HCT116 (cell line): ENCODE data around the gene KRTAP5-5. TPM values are rescaled to one million over a fixed set of nuclear protein-coding genes. Genes with fewer than 3 reads are reported as not detected.

Source experiments
- ATAC-seq: fragments of 200-7000 bp; cut with Tn5 transposase; 2 replicates; pipeline ENCODE4 v1.9.1; 2020; ENCODE audit warnings: mild to moderate bottlenecking, moderate library complexity
- BruUV-seq: library from RNA; stranded (reverse); fragments of 400-500 nt; replicated peaks from 2 replicates; lab custom pipeline; 2021; lab: Mats Ljungman, UMichigan
- CTCF ChIA-PET: fragments of 300-600 bp; sonication (Branson Sonifier 250); formaldehyde crosslinking; loops from one replicate; lab custom pipeline; 2021; ENCODE audit warnings: antibody characterized with exemption; lab: Charles Lee
- POLR2A ChIA-PET: fragments of 300-600, 350-600 bp; sonication (Branson Sonifier 250); formaldehyde crosslinking; loops from one replicate; lab custom pipeline; 2021; ENCODE audit warnings: antibody characterized with exemption; lab: Charles Lee
- RAD21 ChIA-PET, 2 experiments: fragments of 300-600 bp; sonication (Branson Sonifier 250); formaldehyde crosslinking; loops; one replicate each; lab custom pipeline; 2023; ENCODE audit warnings: low total read pairs in 2 of 2; ENCODE audit not compliant: uncharacterized antibody in 2 of 2, unreplicated experiment in 2 of 2, low non-redundant PET in 1 of 2; lab: Charles Lee
- DNase-seq: peaks from one replicate; pipeline ENCODE4 v3.0.0-alpha.2; 2010; ENCODE audit warnings: low read depth, low spot score
- H2AFZ ChIP-seq: fragments of 200-600 bp; shearing (Covaris generic), sonication (generic); 2 replicates; pipeline ENCODE4 v1.6.1; 2017; ENCODE audit warnings: low read depth, mixed run types, mixed read lengths, antibody characterized with exemption, low read length; ENCODE audit not compliant: poor library complexity, severe bottlenecking
- H3K27ac ChIP-seq: 2 replicates; pipeline ENCODE4 v1.5.1; 2012; ENCODE audit warnings: low read depth, low read length
- H3K27me3 ChIP-seq: fragments of 200-600 bp; sonication (generic); 2 replicates; pipeline ENCODE4 v1.6.1; 2016; ENCODE audit warnings: mixed run types, low read length, mixed read lengths; ENCODE audit not compliant: insufficient read depth
- H3K36me3 ChIP-seq, 2 experiments: fragments of 200-500 bp in 1 of 2; fragments of 200-600 bp in 1 of 2; sonication (Bioruptor generic) in 1 of 2; sonication (generic) in 1 of 2; 2 replicates each; pipeline versions ENCODE4 v1.5.1 to v1.6.1; 2014 to 2016; ENCODE audit warnings: low read length in 2 of 2, inconsistent platforms in 1 of 2, mixed read lengths in 1 of 2, mixed run types in 1 of 2; ENCODE audit not compliant: insufficient read depth in 2 of 2, control insufficient read depth in 1 of 2
- H3K4me1 ChIP-seq, 2 experiments: fragments of 200-600 bp in 1 of 2; sonication (generic) in 1 of 2; 2 replicates each; pipeline versions ENCODE4 v1.5.1 to v1.6.1; 2012 to 2017; ENCODE audit warnings: low read length in 2 of 2, inconsistent platforms in 1 of 2, mild to moderate bottlenecking in 1 of 2, mixed read lengths in 1 of 2, mixed run types in 1 of 2, moderate library complexity in 1 of 2; ENCODE audit not compliant: insufficient read depth in 2 of 2, control insufficient read depth in 1 of 2
- H3K4me2 ChIP-seq: fragments of 200-600 bp; sonication (generic); 2 replicates; pipeline ENCODE4 v1.6.1; 2017; ENCODE audit warnings: mixed run types, low read length, mixed read lengths
- H3K4me3 ChIP-seq, 2 experiments: fragments of 200-600 bp in 1 of 2; sonication (generic) in 1 of 2; replicated peaks in 1 of 2; 2 replicates each; pipeline ENCODE4 v1.5.1; 2011 to 2016; ENCODE audit warnings: low read length in 2 of 2, control low read depth in 1 of 2, low read depth in 1 of 2, mild to moderate bottlenecking in 1 of 2, mixed read lengths in 1 of 2, mixed run types in 1 of 2
- H3K79me2 ChIP-seq: fragments of 200-600 bp; sonication (generic); 2 replicates; pipeline ENCODE4 v1.6.1; 2017; ENCODE audit warnings: mild to moderate bottlenecking, mixed run types, low read length, moderate library complexity, mixed read lengths; ENCODE audit not compliant: insufficient read depth
- H3K9ac ChIP-seq: fragments of 200-600 bp; sonication (generic); 2 replicates; pipeline ENCODE4 v1.6.1; 2016; ENCODE audit warnings: low read length, mixed read lengths
- H3K9me2 ChIP-seq: fragments of 200-600 bp; sonication (generic), shearing (Covaris generic); 2 replicates; pipeline ENCODE4 v1.6.1; 2017; ENCODE audit warnings: mixed run types, mild to moderate bottlenecking, moderate library complexity; ENCODE audit not compliant: insufficient read depth
- H3K9me3 ChIP-seq, 2 experiments: fragments of 200-500 bp in 1 of 2; fragments of 200-600 bp in 1 of 2; sonication (Bioruptor generic) in 1 of 2; sonication (generic) in 1 of 2; 2 replicates each; pipeline ENCODE4 v1.6.1; 2014 to 2017; ENCODE audit warnings: low read length in 2 of 2, mixed read lengths in 2 of 2, inconsistent platforms in 1 of 2, low read depth in 1 of 2, mild to moderate bottlenecking in 1 of 2, mixed run types in 1 of 2, moderate library complexity in 1 of 2; ENCODE audit not compliant: control insufficient read depth in 1 of 2, insufficient read depth in 1 of 2
- H4K20me1 ChIP-seq: fragments of 200-600 bp; sonication (generic), shearing (Covaris generic); 2 replicates; pipeline ENCODE4 v1.6.1; 2017; ENCODE audit warnings: mixed run types, mild to moderate bottlenecking, moderate library complexity; ENCODE audit not compliant: insufficient read depth
- ATF3 ChIP-seq: IDR thresholded peaks from 2 replicates; pipeline ENCODE4 v1.6.1; 2012
- CEBPB ChIP-seq: IDR thresholded peaks from 2 replicates; pipeline ENCODE4 v1.6.1; 2012; ENCODE audit warnings: low read depth
- CTCF ChIP-seq, 3 experiments: fragments of 200-600 bp in 1 of 3; sonication (generic) in 1 of 3; IDR thresholded peaks in 2 of 3; conservative IDR thresholded peaks in 1 of 3; 2 replicates each; pipeline ENCODE4 v1.5.1; 2012 to 2017; ENCODE audit warnings: low read depth in 2 of 3, low read length in 2 of 3, antibody characterized with exemption in 1 of 3, borderline replicate concordance in 1 of 3, control low read depth in 1 of 3, mild to moderate bottlenecking in 1 of 3, mixed read lengths in 1 of 3, mixed run types in 1 of 3, moderate library complexity in 1 of 3; ENCODE audit not compliant: insufficient read depth in 1 of 3
- ELF1 ChIP-seq: IDR thresholded peaks from 2 replicates; pipeline ENCODE4 v1.6.1; 2012; ENCODE audit warnings: low read depth, borderline replicate concordance
- FOSL1 ChIP-seq: IDR thresholded peaks from 2 replicates; pipeline ENCODE4 v1.6.1; 2012; ENCODE audit warnings: low read depth
- MAX ChIP-seq: IDR thresholded peaks from 2 replicates; pipeline ENCODE4 v1.6.1; 2012
- POLR2AphosphoS5 ChIP-seq: IDR thresholded peaks from 2 replicates; pipeline ENCODE4 v1.6.1; 2011; ENCODE audit warnings: mild to moderate bottlenecking, low read depth, low read length, moderate library complexity
- RAD21 ChIP-seq: IDR thresholded peaks from 2 replicates; pipeline ENCODE4 v1.6.1; 2012; ENCODE audit warnings: low read depth, mild to moderate bottlenecking
- REST ChIP-seq: IDR thresholded peaks from 2 replicates; pipeline ENCODE4 v1.6.1; 2012; ENCODE audit warnings: low read depth
- ZBTB33 ChIP-seq: IDR thresholded peaks from 2 replicates; pipeline ENCODE4 v1.6.1; 2011; ENCODE audit warnings: mild to moderate bottlenecking, low read length, moderate library complexity; ENCODE audit not compliant: insufficient replicate concordance; ENCODE audit errors: extremely low read depth
- ZFX ChIP-seq: fragments of 450-650 bp; IDR thresholded peaks from 2 replicates; pipeline ENCODE4 v1.6.1; 2017
- ZNF274 ChIP-seq: fragments of 200-500 bp; sonication (Bioruptor generic); IDR thresholded peaks from 2 replicates; pipeline ENCODE4 v1.6.1; 2014; ENCODE audit warnings: mild to moderate bottlenecking, low read depth, low read length, inconsistent platforms
- intact Hi-C: fragments of 100-400 bp; cut with micrococcal nuclease; formaldehyde crosslinking; loops from 2 replicates; pipeline ENCODE4 v1.10.0; 2022
- total RNA-seq: library from RNA; stranded (reverse); gene quantifications from one replicate; pipeline ENCODE4 v1.2.1, GENCODE V29; 2021; ENCODE audit not compliant: unreplicated experiment

KRTAP5-5 gene
- total RNA-seq, 1 experiment from 2014 or later, result not detected

- no TSS peak for BruUV-seq
Measured at GRCh38 chr11:1636291-1636950, 6.8 kb downstream of the KRTAP5-5 start.

More at GRCh38 chr11:1636291-1636950, 6.8 kb downstream of the KRTAP5-5 start:
- ATAC-seq (no peak), DNase-seq (no peak)
- peaks cover 3% of the 10 kb centered on the region; the same call in 1 of the 2 replicates for H3K27me3 ChIP-seq
- no peaks in the 10 kb centered on the region for H3K9me3 ChIP-seq
- H3K4me3 ChIP-seq, result no peak overlapping the region
- H3K36me3 ChIP-seq, result no peaks in the 10 kb centered on the region
- no peak overlapping the region for H3K9ac ChIP-seq
- no peak overlapping the region for H3K4me2 ChIP-seq
- RAD21 ChIA-PET, result no interaction called here
- no peaks in the 10 kb centered on the region for H3K79me2 ChIP-seq
- TF ChIP-seq ZNF274, result no peak
- TF ChIP-seq RAD21, result no peak
- TF ChIP-seq ELF1, result no peak
- TF ChIP-seq ZBTB33, result no peak
- no peak for TF ChIP-seq FOSL1
- TF ChIP-seq POLR2AphosphoS5, result no peak
- TF ChIP-seq ATF3, result no peak
- no peak for TF ChIP-seq CTCF (IDR thresholded peaks at IDR 0.05 in 2 of 3, conservative IDR thresholded peaks at IDR 0.05 in 1 of 3; ENCODE audit: borderline replicate concordance in 1 of 3, insufficient read depth in 1 of 3, low read depth in 2 of 3, low read length in 2 of 3)
- TF ChIP-seq REST, result no peak
- no peak for TF ChIP-seq MAX
- TF ChIP-seq CEBPB, result no peak
- TF ChIP-seq ZFX, result no peak
- intact Hi-C loops, result no loop called here
- no peaks in the 10 kb centered on the region for H3K9me2 ChIP-seq
- H2AFZ ChIP-seq, result no peak overlapping the region
- no peak overlapping the region for H3K27ac ChIP-seq
- H4K20me1 ChIP-seq, result no peaks in the 10 kb centered on the region
- POLR2A ChIA-PET, result no interaction called here
- H3K4me1 ChIP-seq, result peaks cover 0 to 9% of the 10 kb centered on the region in 2 experiments; a peak in 1 of 4 replicates
- CTCF ChIA-PET, result interaction anchor here (1.3 kb wide), 1 partner anchor 17 kb away, joined by 3 read pairs; no protein-coding TSS in a partner anchor
